ENCODE data around the gene DDX1.
"Not testable (repeated sequence)": the region's sequence is repeated elsewhere in the genome, so short reads cannot be mapped to it uniquely, and the experiment has no call there.

DDX1 gene

DNA sequence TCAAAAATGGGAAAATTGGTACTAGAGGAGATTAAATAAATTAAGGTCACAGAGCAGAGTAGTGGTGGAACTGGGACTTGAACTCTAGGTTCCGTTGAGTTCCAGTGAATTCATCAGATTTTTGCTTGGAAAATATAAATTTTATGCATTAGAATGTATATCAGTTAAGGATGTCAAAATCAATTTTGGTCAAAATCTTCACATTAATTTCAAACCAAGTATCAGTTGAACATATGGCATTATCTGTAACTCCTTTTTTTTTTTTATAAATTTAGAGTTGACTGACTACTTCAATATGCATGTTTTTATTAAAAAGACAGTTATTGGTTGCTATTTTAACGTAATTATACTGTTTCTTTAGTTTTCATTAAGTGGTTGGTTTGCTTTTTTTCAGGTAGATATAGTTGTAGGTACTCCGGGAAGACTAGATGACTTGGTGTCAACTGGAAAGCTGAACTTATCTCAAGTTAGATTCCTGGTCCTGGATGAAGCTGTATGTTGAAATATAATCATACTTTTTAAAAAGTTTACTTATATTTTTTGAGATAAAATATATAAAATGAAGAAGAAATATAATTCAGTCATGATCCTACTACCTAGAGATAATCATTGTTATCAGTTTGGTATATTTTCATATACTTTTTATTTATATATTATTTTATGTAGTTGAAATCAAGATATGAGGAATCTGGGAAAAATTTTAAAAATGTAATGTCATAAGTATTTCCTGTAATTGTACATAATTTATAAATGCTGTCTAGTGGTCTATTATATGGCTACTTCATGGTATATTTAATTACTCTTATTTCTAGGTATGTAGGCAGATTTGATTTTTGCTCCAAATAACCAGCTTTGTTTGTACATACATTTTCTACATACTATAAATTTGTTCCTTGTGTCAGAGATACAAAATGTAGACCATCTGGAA lies 25.4 kb downstream of the DDX1 start:
- no peak for DNase-seq (ENCODE audit: low spot score)

- no peak for DNase-seq (ENCODE audit: low spot score)
These were observed 26.2 kb downstream of the DDX1 start for GRCh38 chr2:15617778-15618448.

DNA sequence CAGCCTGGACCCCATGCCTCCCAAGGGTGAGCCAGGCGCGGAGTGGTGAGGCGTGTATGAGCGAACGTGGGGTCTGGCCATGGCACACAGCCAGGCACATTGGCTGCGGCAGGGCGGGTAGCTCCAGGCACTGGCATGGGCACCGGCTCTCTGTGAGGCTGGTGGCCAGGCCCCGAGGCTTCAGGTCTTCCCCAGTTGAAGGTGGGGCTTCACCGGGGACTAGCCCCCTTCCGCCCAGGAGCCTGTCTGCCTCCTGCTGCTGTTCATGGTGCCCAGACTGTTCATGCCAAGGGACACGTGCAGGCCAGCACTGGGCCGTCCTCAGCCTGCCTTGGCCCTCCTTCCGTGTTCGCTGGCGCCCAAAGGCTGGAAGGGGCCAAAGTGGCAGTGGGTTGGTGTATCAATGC lies 26.8 kb downstream of the DDX1 start:
- no peak for DNase-seq (ENCODE audit: low spot score)

GRCh38 chr2:15619076-15619475 lies 27.4 kb downstream of the DDX1 start:
- DNase-seq (ENCODE audit: low spot score) = no peak

GRCh38 chr2:15619510-15619909 lies 27.8 kb downstream of the DDX1 start:
- DNase-seq (ENCODE audit: low spot score) = no peak

GRCh38 chr2:15619938-15620337 lies 28.3 kb downstream of the DDX1 start:
- DNase-seq (ENCODE audit: low spot score) = no peak

DNA sequence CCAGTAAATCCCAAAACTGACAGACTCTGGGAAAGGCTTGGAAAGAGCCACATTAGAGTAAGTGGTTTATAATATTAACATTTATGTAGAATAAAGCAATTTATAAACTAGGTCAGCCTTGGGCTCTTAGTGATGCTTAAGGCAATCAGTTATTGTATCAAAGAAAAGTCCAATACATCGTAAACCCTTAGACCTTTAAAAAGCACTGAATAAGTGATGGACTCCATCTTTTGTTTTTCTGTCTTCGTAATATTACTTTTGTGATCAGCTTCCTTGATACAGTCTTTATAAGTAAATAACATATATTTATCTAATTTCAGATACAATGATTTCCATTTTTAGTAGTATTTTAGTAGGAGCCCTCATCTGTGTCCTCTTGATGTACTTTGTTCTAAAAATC lies 28.7 kb downstream of the DDX1 start:
- no peak for DNase-seq (ENCODE audit: low spot score)

- no peak for DNase-seq (ENCODE audit: low spot score)
These were observed 29.3 kb downstream of the DDX1 start for GRCh38 chr2:15620857-15621471.

DNA sequence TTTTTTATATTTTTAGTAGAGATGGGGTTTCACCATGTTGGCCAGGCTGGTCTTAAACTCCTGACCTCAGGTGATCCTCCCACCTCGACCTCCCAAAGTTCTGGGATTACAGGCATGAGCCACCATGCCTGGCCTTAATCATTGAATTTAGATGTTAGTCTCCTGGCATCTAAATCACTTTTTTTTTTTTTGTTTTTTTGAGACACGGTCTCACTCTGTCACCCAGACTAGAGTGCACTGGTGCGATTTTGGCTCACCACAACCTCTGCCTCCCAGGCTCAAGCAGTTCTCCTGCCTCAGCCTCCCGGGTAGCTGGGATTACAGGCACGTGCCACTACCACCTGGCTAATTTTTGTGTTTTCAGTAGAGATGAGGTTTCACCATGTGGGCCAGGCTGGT lies 29.8 kb downstream of the DDX1 start:
- not testable (repeated sequence) for DNase-seq (ENCODE audit: low spot score)

DNA sequence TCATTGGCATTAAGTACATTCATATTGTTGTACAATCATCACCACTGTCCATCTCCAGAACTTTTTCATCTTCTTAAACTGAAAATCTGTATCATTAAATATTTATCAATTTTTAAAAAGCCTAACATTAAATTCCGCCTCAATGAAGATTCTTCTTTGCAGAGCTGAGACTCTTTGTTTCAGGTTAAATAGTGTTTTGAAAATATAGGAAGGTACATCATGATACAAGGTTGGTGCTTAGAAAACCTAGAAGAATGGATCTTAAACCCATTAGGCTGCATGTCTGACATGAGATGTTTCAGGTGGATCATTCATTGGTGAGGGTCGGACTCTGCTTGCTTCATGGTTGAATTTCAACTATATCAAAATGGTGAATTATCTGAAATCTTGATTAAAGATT lies 30.5 kb downstream of the DDX1 start:
- no peak for DNase-seq (ENCODE audit: low spot score)

DNA sequence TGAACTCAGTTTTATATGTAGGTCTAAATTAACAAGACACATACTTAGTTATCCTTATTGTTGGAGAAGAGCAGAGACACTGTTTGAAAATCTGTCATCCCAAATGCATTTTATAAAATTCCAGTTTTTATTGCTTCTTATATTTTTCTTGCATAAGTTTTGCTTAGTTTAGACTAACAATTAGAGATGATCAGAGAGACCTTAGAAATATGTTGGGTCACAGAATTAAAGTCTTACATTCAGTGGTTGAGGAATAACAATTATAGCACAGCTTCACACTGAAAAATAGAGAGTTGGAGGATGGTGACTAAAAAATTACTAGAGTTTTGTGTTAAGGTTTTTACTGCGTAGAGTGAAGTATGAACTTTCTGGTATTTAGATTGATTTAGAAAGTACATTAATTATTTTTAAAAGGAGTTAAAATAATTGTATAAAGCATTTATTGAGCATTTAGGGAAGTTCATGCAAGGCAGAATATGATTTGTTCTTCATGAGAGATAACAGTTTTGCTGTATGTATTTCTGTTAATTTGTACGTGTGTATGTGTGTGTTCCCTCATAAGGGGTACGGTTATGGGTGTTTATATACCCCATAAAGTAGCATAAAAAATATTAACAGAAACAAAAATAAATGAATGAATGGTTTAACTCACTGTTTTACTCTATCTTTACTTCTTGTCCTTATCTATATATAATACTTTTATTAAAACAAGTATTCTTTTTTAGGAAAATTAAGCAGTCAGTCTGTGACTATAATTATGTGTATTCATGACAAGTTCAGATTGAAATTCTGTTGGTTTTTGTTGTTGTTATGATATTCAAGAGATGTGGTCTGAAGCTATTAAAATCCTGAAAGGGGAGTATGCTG lies 31.2 kb downstream of the DDX1 start:
- DNase-seq (ENCODE audit: low spot score) = no peak

DNA sequence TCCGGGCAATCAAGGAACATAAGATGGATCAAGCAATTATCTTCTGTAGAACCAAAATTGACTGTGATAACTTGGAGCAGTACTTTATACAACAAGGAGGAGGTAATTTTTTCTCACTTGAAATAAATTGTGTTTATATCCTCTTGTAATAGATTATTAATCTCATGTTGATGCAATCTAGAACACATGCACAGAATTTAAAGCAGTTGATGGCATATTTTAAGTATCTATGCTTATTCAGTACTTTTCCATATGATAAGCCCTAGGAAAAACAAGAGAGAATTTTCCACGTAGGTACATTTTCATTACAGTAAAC lies 31.8 kb downstream of the DDX1 start:
- DNase-seq (ENCODE audit: low spot score) = no peak

DNA sequence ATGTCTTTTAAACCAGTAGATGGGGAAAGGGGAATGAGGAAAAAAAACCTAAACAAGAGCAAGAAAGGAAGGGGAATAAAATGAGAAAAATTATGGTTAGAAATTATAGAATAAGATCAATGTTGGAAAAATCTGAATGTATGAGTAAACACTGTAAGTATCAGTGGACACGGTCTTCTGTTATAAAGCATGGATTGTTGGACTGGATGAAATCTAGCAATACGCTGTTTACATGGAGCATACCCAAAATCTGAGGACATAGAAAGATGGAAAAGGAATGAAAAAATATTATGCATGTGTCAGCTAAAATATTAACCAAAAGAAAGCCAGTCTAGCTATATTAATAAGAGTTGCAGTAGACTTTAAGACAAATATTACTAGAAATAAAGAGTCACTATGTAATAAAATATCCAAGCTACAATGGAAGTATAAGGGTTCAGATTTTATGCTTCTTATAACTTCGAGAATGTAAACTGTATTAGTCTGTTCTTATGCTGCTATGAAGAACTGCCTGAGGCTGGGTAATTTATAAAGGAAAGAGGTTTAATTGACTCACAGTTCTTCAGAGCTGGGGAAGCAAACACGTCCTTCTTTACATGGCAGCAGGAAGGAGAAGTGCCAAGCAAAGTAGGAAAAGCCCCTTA lies 32.4 kb downstream of the DDX1 start:
- no peak for DNase-seq (ENCODE audit: low spot score)

DNA sequence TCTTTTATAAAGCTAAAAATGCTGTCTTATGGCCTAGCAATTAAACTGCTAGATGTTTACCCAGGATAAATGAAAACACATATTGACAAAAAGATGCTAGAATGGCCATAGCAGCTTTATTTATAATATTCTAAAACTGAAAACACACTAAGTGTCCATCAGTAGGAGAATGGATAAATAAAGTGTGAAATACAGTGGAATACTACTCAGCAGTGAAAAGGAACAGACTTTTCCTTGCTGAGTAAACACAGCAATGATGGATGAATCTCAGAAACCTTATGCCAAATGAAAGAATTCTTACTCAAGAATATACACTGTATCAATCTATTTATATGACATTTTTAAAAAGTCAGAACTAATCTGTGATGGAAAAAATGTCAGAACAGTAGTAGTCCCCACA lies 33.2 kb downstream of the DDX1 start:
- DNase-seq (ENCODE audit: low spot score) = no peak

- DNase-seq (ENCODE audit: low spot score) = no peak
These were observed 33.8 kb downstream of the DDX1 start for GRCh38 chr2:15625344-15626036.

DNA sequence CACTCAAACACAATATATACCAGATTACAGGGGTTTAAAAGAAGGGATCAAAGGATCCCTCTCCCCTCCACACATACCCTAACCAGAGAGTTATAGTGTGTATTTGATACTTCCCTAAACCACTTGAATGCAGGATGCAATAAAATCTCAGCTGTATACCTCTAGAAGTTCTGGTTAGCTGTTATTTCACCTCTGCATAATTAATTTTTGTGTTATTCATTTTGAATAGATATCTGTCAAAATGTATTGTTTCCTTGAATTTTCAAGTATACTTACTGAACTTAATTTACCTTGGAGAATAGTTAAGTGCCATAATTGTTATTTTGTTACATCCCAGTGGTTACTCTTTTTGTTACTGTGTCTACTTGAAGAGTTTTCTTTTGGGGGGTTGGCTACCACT lies 34.5 kb downstream of the DDX1 start:
- DNase-seq (ENCODE audit: low spot score) = no peak

DNA sequence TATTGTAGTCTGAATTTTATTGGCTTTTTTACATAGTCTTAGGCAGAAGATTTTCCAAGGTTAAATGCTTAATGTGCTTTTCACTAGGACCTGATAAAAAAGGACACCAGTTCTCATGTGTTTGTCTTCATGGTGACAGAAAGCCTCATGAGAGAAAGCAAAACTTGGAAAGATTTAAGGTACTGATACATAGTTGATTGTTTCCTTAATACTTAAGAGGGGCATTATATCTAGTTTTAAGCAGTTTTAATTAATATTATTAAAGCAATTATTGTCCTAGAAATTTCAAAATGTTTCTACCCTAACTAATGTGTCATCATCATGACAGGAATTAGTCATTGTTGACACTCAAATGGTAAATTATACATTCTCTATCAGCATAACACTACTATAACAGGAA lies 35.3 kb downstream of the DDX1 start:
- no peak for DNase-seq (ENCODE audit: low spot score)

- DNase-seq (ENCODE audit: low spot score) = no peak
These were observed 36.4 kb downstream of the DDX1 start for GRCh38 chr2:15627817-15628684.

DNA sequence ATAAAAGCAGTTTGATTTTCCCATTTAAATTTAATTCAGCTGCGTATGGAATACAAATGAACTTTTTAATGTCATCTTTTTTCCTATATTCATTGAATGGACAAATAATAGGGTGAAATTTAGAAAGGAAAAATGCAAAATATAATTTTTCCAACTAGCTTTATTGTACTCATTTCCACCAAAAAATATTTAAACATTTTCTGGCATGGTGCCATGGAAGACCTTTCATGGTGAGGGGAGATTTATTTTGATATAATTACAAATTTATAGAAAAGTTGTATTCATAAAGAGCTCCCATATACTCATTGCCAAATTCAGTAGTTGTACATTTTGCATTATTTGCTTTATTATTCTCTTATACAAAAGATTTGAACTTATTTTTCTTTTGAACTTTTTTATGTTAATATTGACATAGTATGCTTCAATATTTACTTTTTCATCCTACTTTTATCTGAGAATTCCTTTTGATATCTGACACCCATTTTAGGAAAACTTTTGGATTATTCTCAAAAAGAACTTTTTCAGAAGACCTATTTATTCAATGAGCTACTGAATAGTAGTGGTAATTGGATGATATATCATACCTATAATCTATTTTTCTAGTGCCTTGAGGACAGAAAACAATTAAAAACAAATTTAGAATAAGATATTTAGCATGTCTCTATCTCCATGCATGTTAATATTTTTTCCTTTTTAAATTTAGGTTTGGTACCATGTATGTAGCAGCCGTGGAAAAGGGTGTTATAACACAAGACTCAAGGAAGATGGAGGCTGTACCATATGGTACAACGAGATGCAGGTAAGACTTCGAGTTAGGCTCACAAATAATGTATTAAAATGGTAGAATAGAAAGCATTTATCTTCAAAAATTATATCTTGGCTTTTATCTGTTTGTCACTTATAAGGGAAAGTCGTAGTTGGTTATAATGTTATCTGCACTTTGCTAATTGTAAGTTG lies 37.5 kb downstream of the DDX1 start:
- DNase-seq (ENCODE audit: low spot score) = no peak
